Trophoblast cell (in vitro differentiated cells and primary cell): ENCODE results near the gene DNMT3B.

Experiments
- DNase-seq, 2 donors: peaks; one replicate each; pipeline ENCODE4 v3.0.0-alpha.2; 2016
- H2AFZ ChIP-seq: 2 replicates; pipeline ENCODE4 v1.6.1; 2013; ENCODE audit warnings: low read length, moderate library complexity, mild to moderate bottlenecking; ENCODE audit not compliant: insufficient read depth, poor library complexity
- H2AK5ac ChIP-seq: 2 replicates; pipeline ENCODE4 v1.6.1; 2013; ENCODE audit warnings: mild to moderate bottlenecking, low read length
- H2BK120ac ChIP-seq: 2 replicates; pipeline ENCODE4 v1.6.1; 2013; ENCODE audit warnings: low read length, mild to moderate bottlenecking, moderate library complexity; ENCODE audit not compliant: insufficient read depth, poor library complexity
- H2BK12ac ChIP-seq: 2 replicates; pipeline ENCODE4 v1.6.1; 2013; ENCODE audit warnings: mild to moderate bottlenecking, low read length, moderate library complexity
- H2BK5ac ChIP-seq: 2 replicates; pipeline ENCODE4 v1.6.1; 2013; ENCODE audit warnings: low read length, low read depth, moderate library complexity, mild to moderate bottlenecking; ENCODE audit not compliant: poor library complexity
- H3K14ac ChIP-seq: 2 replicates; pipeline ENCODE4 v1.6.1; 2013; ENCODE audit warnings: mild to moderate bottlenecking, low read length
- H3K18ac ChIP-seq: 2 replicates; pipeline ENCODE4 v1.6.1; 2013; ENCODE audit warnings: mild to moderate bottlenecking, low read length
- H3K23ac ChIP-seq: 2 replicates; pipeline ENCODE4 v1.6.1; 2013; ENCODE audit warnings: low read length
- H3K27ac ChIP-seq: 2 replicates; pipeline ENCODE4 v1.5.1; 2013; ENCODE audit warnings: low read depth, mild to moderate bottlenecking, inconsistent platforms, low read length, moderate library complexity
- H3K27me3 ChIP-seq: 2 replicates; pipeline ENCODE4 v1.6.1; 2013; ENCODE audit warnings: inconsistent platforms, mild to moderate bottlenecking, low read length, moderate library complexity; ENCODE audit not compliant: insufficient read depth
- H3K36me3 ChIP-seq, 2 experiments: 1 replicate in 1 of 2; 2 replicates in 1 of 2; pipeline ENCODE4 v1.6.1; 2013; ENCODE audit warnings: low read length in 2 of 2, mild to moderate bottlenecking in 2 of 2, moderate library complexity in 1 of 2; ENCODE audit not compliant: insufficient read depth in 2 of 2, control insufficient read depth in 1 of 2
- H3K4ac ChIP-seq: 2 replicates; pipeline ENCODE4 v1.6.1; 2013; ENCODE audit warnings: low read depth, mild to moderate bottlenecking, low read length, moderate library complexity
- H3K4me1 ChIP-seq, 2 experiments: 1 replicate in 1 of 2; 2 replicates in 1 of 2; pipeline ENCODE4 v1.6.1; 2013; ENCODE audit warnings: low read length in 2 of 2, mild to moderate bottlenecking in 2 of 2, moderate library complexity in 1 of 2; ENCODE audit not compliant: insufficient read depth in 2 of 2, control insufficient read depth in 1 of 2
- H3K4me2 ChIP-seq: 2 replicates; pipeline ENCODE4 v1.6.1; 2013; ENCODE audit warnings: inconsistent platforms, mild to moderate bottlenecking, low read length, moderate library complexity
- H3K4me3 ChIP-seq: 2 replicates; pipeline ENCODE4 v1.5.1; 2013; ENCODE audit warnings: mild to moderate bottlenecking, low read depth, low read length, inconsistent platforms
- H3K79me1 ChIP-seq: one replicate; pipeline ENCODE4 v1.6.1; 2013; ENCODE audit warnings: low read length
- H3K79me2 ChIP-seq: 2 replicates; pipeline ENCODE4 v1.6.1; 2013; ENCODE audit warnings: low read length, mild to moderate bottlenecking; ENCODE audit not compliant: control insufficient read depth, insufficient read depth, poor library complexity
- H3K9ac ChIP-seq: 2 replicates; pipeline ENCODE4 v1.6.1; 2013; ENCODE audit warnings: mild to moderate bottlenecking, low read length
- H3K9me3 ChIP-seq: 2 replicates; pipeline ENCODE4 v1.6.1; 2013; ENCODE audit warnings: low read depth, mild to moderate bottlenecking, control low read depth, inconsistent platforms, low read length; ENCODE audit not compliant: insufficient read depth
- H4K12ac ChIP-seq: 2 replicates; pipeline ENCODE4 v1.6.1; 2013; ENCODE audit warnings: low read depth, mild to moderate bottlenecking, low read length, moderate library complexity
- H4K8ac ChIP-seq: 2 replicates; pipeline ENCODE4 v1.6.1; 2013; ENCODE audit warnings: low read depth, mild to moderate bottlenecking, low read length, moderate library complexity
- H4K91ac ChIP-seq: one replicate; pipeline ENCODE4 v1.6.1; 2013; ENCODE audit warnings: low read depth, mild to moderate bottlenecking, low read length, moderate library complexity
- WGBS: extraction: QIAGEN DNeasy Blood & Tissue Kit; methylation state at CpG from one replicate; pipeline ENCODE4 v1.1.7; 2013; ENCODE audit warnings: missing lambda C conversion rate; ENCODE audit not compliant: insufficient read length, insufficient coverage; ENCODE audit errors: extremely low coverage; 5-methylcytosine and 5-hydroxymethylcytosine counted together

Gene DNMT3B

GRCh38 chr20:32787168-32787567 is 25.0 kb downstream of the DNMT3B start:
- no peak for DNase-seq
- H2BK5ac ChIP-seq: no peak overlapping the region
- no peak overlapping the region for H4K12ac ChIP-seq
- peaks cover 43 to 60% of the 10 kb centered on the region in 2 experiments for H3K36me3 ChIP-seq
- H3K4me2 ChIP-seq: no peak overlapping the region
- H3K14ac ChIP-seq: no peak overlapping the region
- H2AK5ac ChIP-seq: no peak overlapping the region
- H2BK120ac ChIP-seq: no peak overlapping the region
- no peaks in the 10 kb centered on the region for H3K27me3 ChIP-seq
- H3K27ac ChIP-seq: no peak overlapping the region
- no peak overlapping the region for H3K23ac ChIP-seq
- H2AFZ ChIP-seq: no peak overlapping the region
- peaks cover 2% of the 10 kb centered on the region for H3K9me3 ChIP-seq
- no CpG with 5 or more reads among the region's 16 CpGs for WGBS
- H2BK12ac ChIP-seq: no peak overlapping the region
- H3K79me1 ChIP-seq: no peaks in the 10 kb centered on the region
- no peak overlapping the region for H3K18ac ChIP-seq
- H4K8ac ChIP-seq: no peak overlapping the region
- H3K79me2 ChIP-seq: no peaks in the 10 kb centered on the region
- no peak overlapping the region for H3K4ac ChIP-seq
- H3K4me1 ChIP-seq: no peaks in the 10 kb centered on the region
- no peak overlapping the region for H3K9ac ChIP-seq
- H3K4me3 ChIP-seq: no peak overlapping the region
- no peak overlapping the region for H4K91ac ChIP-seq

- no peak overlapping the region for H3K9ac ChIP-seq
- no CpG with 5 or more reads among the region's 6 CpGs for WGBS
These were observed 27.9 kb downstream of the DNMT3B start for GRCh38 chr20:32789896-32790750.

GRCh38 chr20:32790751-32791057 is 28.5 kb downstream of the DNMT3B start:
- H3K27ac ChIP-seq: no peak overlapping the region
- no peaks in the 10 kb centered on the region for H3K9me3 ChIP-seq
- no peak overlapping the region for H3K18ac ChIP-seq
- no peaks in the 10 kb centered on the region for H3K27me3 ChIP-seq
- no peak overlapping the region for H2BK5ac ChIP-seq
- peaks cover 4 to 5% of the 10 kb centered on the region in 2 experiments for H3K4me1 ChIP-seq
- H3K79me1 ChIP-seq: no peaks in the 10 kb centered on the region
- H3K23ac ChIP-seq: no peak overlapping the region
- no peak overlapping the region for H4K12ac ChIP-seq
- WGBS: no CpG with 5 or more reads among the region's 3 CpGs
- H3K4ac ChIP-seq: no peak overlapping the region
- no peak for DNase-seq
- no peak overlapping the region for H2AK5ac ChIP-seq
- H4K8ac ChIP-seq: no peak overlapping the region
- no peak overlapping the region for H2AFZ ChIP-seq
- H2BK120ac ChIP-seq: no peak overlapping the region
- H3K79me2 ChIP-seq: no peaks in the 10 kb centered on the region
- no peak overlapping the region for H3K4me3 ChIP-seq
- no peak overlapping the region for H2BK12ac ChIP-seq
- H3K9ac ChIP-seq: no peak overlapping the region
- H4K91ac ChIP-seq: no peak overlapping the region
- H3K14ac ChIP-seq: no peak overlapping the region
- H3K4me2 ChIP-seq: no peak overlapping the region
- H3K36me3 ChIP-seq: peaks cover 43 to 58% of the 10 kb centered on the region in 2 experiments

More at GRCh38 chr20:32789896-32790750, 27.9 kb downstream of the DNMT3B start:
- Histone ChIP-seq H3K18ac (no peak overlapping the region), H3K14ac (no peak overlapping the region), H3K4me2 (no peak overlapping the region), H3K27me3 (no peaks in the 10 kb centered on the region), H3K4me1 (peaks cover 4 to 5% of the 10 kb centered on the region in 2 experiments), H3K27ac (no peak overlapping the region), H3K4ac (no peak overlapping the region), H3K79me1 (no peaks in the 10 kb centered on the region), H2BK5ac (no peak overlapping the region), H3K36me3 (peaks cover 39 to 56% of the 10 kb centered on the region in 2 experiments), H4K12ac (no peak overlapping the region), H2AFZ (no peak overlapping the region), H4K91ac (no peak overlapping the region), H3K23ac (no peak overlapping the region), H2AK5ac (no peak overlapping the region), H2BK12ac (no peak overlapping the region), H3K4me3 (no peak overlapping the region), H2BK120ac (no peak overlapping the region), H4K8ac (no peak overlapping the region), H3K79me2 (no peaks in the 10 kb centered on the region), H3K9me3 (no peaks in the 10 kb centered on the region)
- peak; percentile 69 to 87 for DNase-seq

GRCh38 chr20:32792316-32792715 is 30.1 kb downstream of the DNMT3B start:
- H3K9me3 ChIP-seq: peaks cover 2% of the 10 kb centered on the region
- DNase-seq: no peak
- H2AFZ ChIP-seq: no peak overlapping the region
- no peak overlapping the region for H3K4ac ChIP-seq
- no peak overlapping the region for H4K91ac ChIP-seq
- H3K4me2 ChIP-seq: no peak overlapping the region
- H3K4me1 ChIP-seq: peaks cover 4 to 5% of the 10 kb centered on the region in 2 experiments
- no peaks in the 10 kb centered on the region for H3K79me1 ChIP-seq
- no peaks in the 10 kb centered on the region for H3K79me2 ChIP-seq
- H2BK12ac ChIP-seq: no peak overlapping the region
- peak overlapping the region; percentile 37 for H3K18ac ChIP-seq
- H4K12ac ChIP-seq: no peak overlapping the region
- no peak overlapping the region for H4K8ac ChIP-seq
- H3K27me3 ChIP-seq: no peaks in the 10 kb centered on the region
- H3K27ac ChIP-seq: no peak overlapping the region
- no peak overlapping the region for H2AK5ac ChIP-seq
- H3K9ac ChIP-seq: no peak overlapping the region
- no peak overlapping the region for H2BK120ac ChIP-seq
- H3K23ac ChIP-seq: no peak overlapping the region
- peaks cover 42 to 59% of the 10 kb centered on the region in 2 experiments for H3K36me3 ChIP-seq
- H2BK5ac ChIP-seq: peak overlapping the region; percentile 3
- no peak overlapping the region for H3K14ac ChIP-seq
- WGBS: no CpG with 5 or more reads among the region's 3 CpGs
- no peak overlapping the region for H3K4me3 ChIP-seq
